ENCODE data around the gene ZBTB8A. TPM values are rescaled to one million over a fixed set of nuclear protein-coding genes. Genes with fewer than 3 reads are reported as not detected.

The ZBTB8A gene
- total and polyA plus RNA-seq, 2 of the 13 experiments (the other 11 are each of a cell fraction or from before 2014, with no cell fraction given) = 1.3 to 3.7 TPM

GRCh38 chr1:32650752-32651460 is 111.7 kb downstream of the ZBTB8A start, which contains the start of gene RBBP4 (continued):
- 0 out of 2 replicates have a peak, but pooled peaks have one; percentile 5 for TF ChIP-seq ZHX2 (IDR thresholded peaks at IDR 0.05; ENCODE audit: low read depth)
- peak; percentile 54; the same call in 1 of the 2 replicates for TF ChIP-seq ZHX2 (CRISPR knock-in tag; IDR thresholded peaks at IDR 0.05; ENCODE audit: borderline replicate concordance)
- no peak; the same call in 1 of the 2 replicates for TF ChIP-seq STAG1 (CRISPR knock-in tag; IDR thresholded peaks at IDR 0.05)
- no peak for TF ChIP-seq ZNF615 (CRISPR knock-in tag; IDR thresholded peaks at IDR 0.05; ENCODE audit: borderline replicate concordance)
- TF ChIP-seq TEF (CRISPR knock-in tag; IDR thresholded peaks at IDR 0.05) = no peak
- peak; percentile 92 for TF ChIP-seq E2F5 (CRISPR knock-in tag; conservative IDR thresholded peaks at IDR 0.05)
- peak; percentile 44; the same call in 1 of the 2 replicates for TF ChIP-seq ZNF280D (CRISPR knock-in tag; IDR thresholded peaks at IDR 0.05)
- peak; percentile 55; the same call in 1 of the 2 replicates for TF ChIP-seq ZNF484 (CRISPR knock-in tag; IDR thresholded peaks at IDR 0.05; ENCODE audit: borderline replicate concordance, low read depth)
- TF ChIP-seq PHF5A (CRISPR knock-in tag; IDR thresholded peaks at IDR 0.05; ENCODE audit: low read depth, unreplicated experiment) = peak; percentile 63
- peak; percentile 53; the same call in 1 of the 2 replicates for TF ChIP-seq MLX (CRISPR knock-in tag; IDR thresholded peaks at IDR 0.05)
- TF ChIP-seq SAP130 (CRISPR knock-in tag; IDR thresholded peaks at IDR 0.05; ENCODE audit: low read depth) = peak; percentile 83
- TF ChIP-seq ZNF496 (CRISPR knock-in tag; IDR thresholded peaks at IDR 0.05; ENCODE audit: insufficient replicate concordance) = no peak
- peak; percentile 86; the same call in 1 of the 2 replicates for TF ChIP-seq ZNF780A (CRISPR knock-in tag; IDR thresholded peaks at IDR 0.05)
- no peak; the same call in 1 of the 2 replicates for TF ChIP-seq RFXANK (CRISPR knock-in tag; IDR thresholded peaks at IDR 0.05)
- TF ChIP-seq TFDP1 (CRISPR knock-in tag; IDR thresholded peaks at IDR 0.05; ENCODE audit: borderline replicate concordance) = peak; percentile 96; the same call in 1 of the 2 replicates
- TF ChIP-seq ZIK1 (CRISPR knock-in tag; IDR thresholded peaks at IDR 0.05; ENCODE audit: borderline replicate concordance, low read depth) = peak; percentile 68

Measured in HepG2 (cell line).